GM20000 (cell line): ENCODE results near the gene MPP4.

Experiments used
- DNase-seq: peaks from one replicate; pipeline ENCODE4 v3.0.0; 2012; ENCODE audit warnings: low spot score
- TF ChIP-seq, protein P1 (sequence below): IDR thresholded peaks from 2 replicates; pipeline ENCODE4 v1.5.1; 2012; ENCODE audit warnings: mild to moderate bottlenecking, control low read depth; ENCODE audit errors: extremely low read depth, missing control alignments

Gene MPP4

GRCh38 chr2:201607568-201607967 is 90.9 kb downstream of the MPP4 start:
- TF ChIP-seq, protein P1, sequence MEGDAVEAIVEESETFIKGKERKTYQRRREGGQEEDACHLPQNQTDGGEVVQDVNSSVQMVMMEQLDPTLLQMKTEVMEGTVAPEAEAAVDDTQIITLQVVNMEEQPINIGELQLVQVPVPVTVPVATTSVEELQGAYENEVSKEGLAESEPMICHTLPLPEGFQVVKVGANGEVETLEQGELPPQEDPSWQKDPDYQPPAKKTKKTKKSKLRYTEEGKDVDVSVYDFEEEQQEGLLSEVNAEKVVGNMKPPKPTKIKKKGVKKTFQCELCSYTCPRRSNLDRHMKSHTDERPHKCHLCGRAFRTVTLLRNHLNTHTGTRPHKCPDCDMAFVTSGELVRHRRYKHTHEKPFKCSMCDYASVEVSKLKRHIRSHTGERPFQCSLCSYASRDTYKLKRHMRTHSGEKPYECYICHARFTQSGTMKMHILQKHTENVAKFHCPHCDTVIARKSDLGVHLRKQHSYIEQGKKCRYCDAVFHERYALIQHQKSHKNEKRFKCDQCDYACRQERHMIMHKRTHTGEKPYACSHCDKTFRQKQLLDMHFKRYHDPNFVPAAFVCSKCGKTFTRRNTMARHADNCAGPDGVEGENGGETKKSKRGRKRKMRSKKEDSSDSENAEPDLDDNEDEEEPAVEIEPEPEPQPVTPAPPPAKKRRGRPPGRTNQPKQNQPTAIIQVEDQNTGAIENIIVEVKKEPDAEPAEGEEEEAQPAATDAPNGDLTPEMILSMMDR, result no peak
- no peak for DNase-seq

GRCh38 chr2:201600906-201601305 is 97.5 kb downstream of the MPP4 start:
- DNase-seq, result no peak
- TF ChIP-seq, protein P1, result no peak

DNA sequence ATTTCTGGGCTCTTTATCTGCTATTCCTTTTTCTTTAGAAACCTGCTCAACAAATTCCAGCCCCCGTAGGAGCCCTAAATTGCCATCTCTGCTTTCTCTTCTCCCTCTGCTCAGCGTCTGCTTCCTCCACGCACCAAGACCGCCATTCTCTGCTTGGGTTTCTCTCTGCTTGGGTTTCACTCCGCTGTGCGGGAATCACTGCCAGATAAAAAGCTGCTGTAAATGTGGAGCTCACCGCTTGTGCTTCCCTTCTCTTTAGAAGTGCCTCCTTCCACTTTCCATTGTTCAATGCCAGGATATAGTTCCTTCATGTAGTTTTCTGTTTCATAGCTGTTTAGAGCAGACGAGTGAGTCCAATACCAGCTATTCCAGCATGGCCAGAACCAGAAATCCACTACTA is 101.0 kb downstream of the MPP4 start:
- DNase-seq, result no peak
- TF ChIP-seq, protein P1, result no peak
